Subcutaneous adipose tissue (tissue), 4 donors: ENCODE results near the gene EIF3L. TPM values are rescaled to one million over a fixed set of nuclear protein-coding genes. Genes with fewer than 3 reads are reported as not detected.

Source experiments
- CTCF ChIP-seq: fragments of 450-650 bp; IDR thresholded peaks from one replicate; pipeline ENCODE4 v1.5.1; 2016; ENCODE audit warnings: low read depth, mild to moderate bottlenecking, control low read depth, antibody characterized with exemption, moderate library complexity
- total RNA-seq, 4 donors: library from RNA; depleted of rRNA; stranded (reverse); fragments of >200 nt; gene quantifications; one replicate each; pipeline ENCODE4 v1.1.0, GENCODE V29; 2016

The EIF3L gene
- total RNA-seq, 4 donors from 2014 or later = 271 to 369 (median 304) TPM

GRCh38 chr22:37905534-37906363 lies 56.5 kb downstream of the EIF3L start, which contains the start of gene MICALL1:
Gene MICALL1, plus strand, starts transcription at chr22:37906297. Its CDS starts 126 bp downstream, at chr22:37906423.
- no peak for TF ChIP-seq CTCF

- TF ChIP-seq CTCF = no peak
These were observed 57.3 kb downstream of the EIF3L start for GRCh38 chr22:37906364-37907008.

GRCh38 chr22:37907036-37907954 lies 58.1 kb downstream of the EIF3L start:
- TF ChIP-seq CTCF = no peak

GRCh38 chr22:37909766-37910165 lies 60.5 kb downstream of the EIF3L start:
- TF ChIP-seq CTCF = no peak

GRCh38 chr22:37910890-37911672 lies 61.9 kb downstream of the EIF3L start:
- no peak for TF ChIP-seq CTCF

- no peak for TF ChIP-seq CTCF
These were observed 62.5 kb downstream of the EIF3L start for GRCh38 chr22:37911697-37912096.
